HepG2 (cell line): ENCODE data around the gene ITK. TPM values are rescaled to one million over a fixed set of nuclear protein-coding genes. Genes with fewer than 3 reads are reported as not detected.

Source experiments
- ATAC-seq: fragments of 200-7000 bp; cut with Tn5 transposase; 3 replicates; pipeline ENCODE4 v1.9.1; 2020; ENCODE audit warnings: mild to moderate bottlenecking, moderate library complexity
- BruUV-seq: library from RNA; stranded (reverse); fragments of 400-500 nt; replicated peaks from 2 replicates; lab custom pipeline; 2021; lab: Mats Ljungman, UMichigan
- CTCF ChIA-PET: fragments of 300-600 bp; formaldehyde crosslinking; extraction: SDS; loops from one replicate; lab custom pipeline; 2021; ENCODE audit warnings: low total read pairs, inconsistent platforms, low intra/inter-chr PET ratio; lab: Yijun Ruan, JAX
- POLR2A ChIA-PET: fragments of 350-600 bp; sonication (Branson Sonifier 250); formaldehyde crosslinking; loops from one replicate; lab custom pipeline; 2020; ENCODE audit warnings: antibody characterized with exemption, inconsistent platforms; lab: Yijun Ruan, JAX
- DNase-seq: peaks from one replicate; pipeline ENCODE4 v3.0.0-alpha.2; 2015; ENCODE audit warnings: low spot score
- FAIRE-seq: peaks from 3 replicates; lab custom pipeline; 2011; peaks lifted over from hg19 to GRCh38; lab: Jason Lieb, UNC
- H2AFZ ChIP-seq: one replicate; pipeline ENCODE4 v1.6.1; 2011; ENCODE audit warnings: low read length, inconsistent platforms
- H3K27ac ChIP-seq: fragments of 300-600 bp; 3 replicates; pipeline ENCODE4 v1.8.0; 2011; ENCODE audit warnings: mixed run types, mild to moderate bottlenecking, mixed read lengths, low read length, inconsistent platforms; ENCODE audit not compliant: insufficient read depth; ENCODE audit errors: extremely low read length
- H3K27me3 ChIP-seq, 2 experiments: fragments of 200-600 bp in 1 of 2; 2 replicates in 1 of 2; 3 replicates in 1 of 2; pipeline versions ENCODE4 v1.6.0 to v1.8.0; 2011; ENCODE audit warnings: low read length in 2 of 2, mild to moderate bottlenecking in 2 of 2, moderate library complexity in 2 of 2, inconsistent platforms in 1 of 2; ENCODE audit not compliant: insufficient read depth in 2 of 2, control insufficient read depth in 1 of 2
- H3K36me3 ChIP-seq, 2 experiments: fragments of 200-600 bp in 1 of 2; replicated peaks in 1 of 2; 2 replicates in 1 of 2; 3 replicates in 1 of 2; pipeline versions ENCODE4 v1.5.1 to v1.8.0; 2011; ENCODE audit warnings: low read length in 2 of 2, inconsistent platforms in 1 of 2; ENCODE audit not compliant: insufficient read depth in 2 of 2, control insufficient read depth in 1 of 2
- H3K4me1 ChIP-seq: 2 replicates; pipeline ENCODE4 v1.5.1; 2012; ENCODE audit warnings: low read length, inconsistent platforms; ENCODE audit not compliant: insufficient read depth
- H3K4me2 ChIP-seq: 2 replicates; pipeline ENCODE4 v1.6.0; 2011; ENCODE audit warnings: low read depth, low read length, inconsistent platforms
- H3K4me3 ChIP-seq, 3 experiments: fragments of 200-600 bp in 1 of 3; sonication (generic), shearing (Covaris generic) in 1 of 3; replicated peaks in 1 of 3; 2 replicates each; pipeline ENCODE4 v1.5.1; 2011 to 2016; ENCODE audit warnings: low read length in 3 of 3, inconsistent platforms in 2 of 3, low read depth in 2 of 3, mild to moderate bottlenecking in 2 of 3, control low read depth in 1 of 3, mixed read lengths in 1 of 3; ENCODE audit not compliant: insufficient read depth in 1 of 3
- H3K79me2 ChIP-seq: one replicate; pipeline ENCODE4 v1.6.1; 2011; ENCODE audit warnings: low read length, inconsistent platforms; ENCODE audit not compliant: insufficient read depth
- H3K9ac ChIP-seq: 2 replicates; pipeline ENCODE4 v1.6.0; 2011; ENCODE audit warnings: mild to moderate bottlenecking, low read depth, low read length, inconsistent platforms; ENCODE audit not compliant: insufficient read depth
- H3K9me3 ChIP-seq: 2 replicates; pipeline ENCODE4 v1.5.1; 2012; ENCODE audit warnings: mild to moderate bottlenecking, low read length
- H4K20me1 ChIP-seq: 2 replicates; pipeline ENCODE4 v1.6.0; 2011; ENCODE audit warnings: inconsistent platforms, mild to moderate bottlenecking, low read length, moderate library complexity; ENCODE audit not compliant: insufficient read depth
- CCDC6 ChIP-seq: sonication (generic); formaldehyde crosslinking; IDR thresholded peaks from 2 replicates; pipeline ENCODE4 v1.8.1; 2022; ENCODE audit warnings: mild to moderate bottlenecking, missing genetic modification reagents, moderate library complexity
- CREBL2 ChIP-seq: sonication (generic); formaldehyde crosslinking; IDR thresholded peaks from 2 replicates; pipeline ENCODE4 v1.8.1; 2023; ENCODE audit warnings: missing genetic modification reagents, mild to moderate bottlenecking, borderline replicate concordance
- KDM3A ChIP-seq: IDR thresholded peaks from 2 replicates; pipeline ENCODE4 v1.6.1; 2018; ENCODE audit warnings: low read depth, missing compliant biosample characterization
- RFX3 ChIP-seq: IDR thresholded peaks from 2 replicates; pipeline ENCODE4 v1.6.1; 2016; ENCODE audit warnings: missing biosample characterization, missing genetic modification reagents
- SMARCC2 ChIP-seq: fragments of 450-650 bp; IDR thresholded peaks from 2 replicates; pipeline ENCODE4 v1.6.1; 2017; ENCODE audit warnings: antibody characterized with exemption, mild to moderate bottlenecking
- ZBTB37 ChIP-seq: sonication (generic); formaldehyde crosslinking; IDR thresholded peaks from 2 replicates; pipeline ENCODE4 v1.4.0; 2020; ENCODE audit warnings: mild to moderate bottlenecking, missing genetic modification reagents
- ZFP82 ChIP-seq: sonication (generic); formaldehyde crosslinking; IDR thresholded peaks from 2 replicates; pipeline ENCODE4 v1.5.1; 2020; ENCODE audit warnings: mild to moderate bottlenecking, missing genetic modification reagents, borderline replicate concordance
- ZNF546 ChIP-seq: sonication (generic); formaldehyde crosslinking; conservative IDR thresholded peaks from 2 replicates; pipeline ENCODE4 v1.8.1; 2023; ENCODE audit warnings: mild to moderate bottlenecking, missing genetic modification reagents
- in situ Hi-C: cut with HindIII; loops from 2 replicates; pipeline ENCODE4 v1.10.0; 2017; ENCODE audit warnings: low pct_unique_long_range_greater_than_20kb; ENCODE audit not compliant: extremely low pct_ligation_motif_present
- intact Hi-C: fragments of 100-400 bp; cut with micrococcal nuclease; formaldehyde crosslinking; loops from one replicate; pipeline ENCODE4 v1.10.0; 2022; ENCODE audit not compliant: unreplicated experiment
- polyA plus RNA-seq, 8 experiments: library from polyadenylated mRNA; depleted of rRNA in 3 of 8; stranded (reverse) in 7 of 8; unstranded in 1 of 8; fragments of >200 nt; fragmentation: Illumina TruSeq in 4 of 8; extraction: Trizol in 4 of 8; gene quantifications; 2 replicates each; pipeline versions ENCODE4 v1.2.1 to v1.2.3, GENCODE V29; 2011 to 2016; ENCODE audit warnings: low read depth in 4 of 8, missing spikeins in 1 of 8, mixed read lengths in 1 of 8; ENCODE audit not compliant: insufficient read depth in 1 of 8
- total RNA-seq, 5 experiments: library from RNA; depleted of rRNA; stranded (reverse); fragments of >200 nt; fragmentation: Illumina TruSeq; extraction: Trizol; gene quantifications; 2 replicates each; pipeline ENCODE4 v1.2.3, GENCODE V29; 2016; ENCODE audit warnings: low read depth in 1 of 5
- TF ChIP-seq, protein P1 (sequence below): sonication (generic); formaldehyde crosslinking; IDR thresholded peaks from 2 replicates; pipeline ENCODE4 v1.5.1; 2020; ENCODE audit warnings: mild to moderate bottlenecking, missing genetic modification reagents, borderline replicate concordance

ITK gene
- total and polyA plus RNA-seq, 2 of the 13 experiments (the other 11 are each of a cell fraction or from before 2014, with no cell fraction given), result 0.01 TPM; not detected in 1

DNA sequence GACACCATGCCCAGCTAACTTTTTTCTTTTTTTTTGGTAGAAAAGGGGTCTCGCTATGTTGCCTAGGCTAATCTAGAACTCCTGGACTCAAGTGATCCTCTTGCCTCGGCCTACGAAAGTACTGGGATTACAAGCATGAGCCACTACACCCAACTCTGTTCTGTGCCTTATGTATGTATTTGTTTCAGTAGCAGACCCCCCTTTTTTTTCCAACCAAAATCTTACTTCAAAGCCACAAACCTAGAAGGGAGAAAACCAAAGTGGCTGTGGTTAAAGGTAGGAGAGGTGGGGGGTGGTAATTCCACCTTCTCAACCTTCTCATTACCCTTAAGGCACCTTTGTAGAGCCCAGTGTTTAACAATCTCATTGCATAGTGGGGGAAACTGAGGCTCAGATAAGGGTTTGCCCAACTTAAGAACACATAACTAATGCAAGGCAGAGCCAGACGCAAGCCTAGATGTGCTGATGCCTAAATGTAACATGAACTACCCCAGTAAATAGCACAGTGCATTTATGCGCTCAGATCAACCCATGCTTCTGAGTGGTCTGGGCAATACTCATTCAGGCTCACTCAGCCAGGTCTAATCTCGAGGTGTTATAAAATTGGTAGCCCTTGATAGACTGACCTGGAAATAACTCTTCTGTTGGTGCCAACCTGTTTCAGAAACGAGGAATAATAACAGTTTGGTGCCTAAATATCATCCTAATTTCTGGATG is 33.0 kb downstream of the ITK start (continued):
- TF ChIP-seq ZFP82 (CRISPR knock-in tag), result no peak
- no peak for TF ChIP-seq CCDC6 (CRISPR knock-in tag)
- TF ChIP-seq ZNF546, result no peak
- no peak for TF ChIP-seq RFX3 (CRISPR knock-in tag)
- no peak for TF ChIP-seq SMARCC2
- TF ChIP-seq, protein P1, sequence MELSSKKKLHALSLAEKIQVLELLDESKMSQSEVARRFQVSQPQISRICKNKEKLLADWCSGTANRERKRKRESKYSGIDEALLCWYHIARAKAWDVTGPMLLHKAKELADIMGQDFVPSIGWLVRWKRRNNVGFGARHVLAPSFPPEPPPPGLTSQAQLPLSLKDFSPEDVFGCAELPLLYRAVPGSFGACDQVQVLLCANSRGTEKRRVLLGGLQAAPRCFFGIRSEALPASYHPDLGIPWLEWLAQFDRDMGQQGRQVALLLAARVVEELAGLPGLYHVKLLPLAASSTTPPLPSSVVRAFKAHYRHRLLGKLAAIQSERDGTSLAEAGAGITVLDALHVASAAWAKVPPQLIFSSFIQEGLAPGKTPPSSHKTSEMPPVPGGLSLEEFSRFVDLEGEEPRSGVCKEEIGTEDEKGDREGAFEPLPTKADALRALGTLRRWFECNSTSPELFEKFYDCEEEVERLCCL (CRISPR knock-in tag), result no peak
- TF ChIP-seq CREBL2 (CRISPR knock-in tag), result no peak
- TF ChIP-seq ZBTB37 (CRISPR knock-in tag), result no peak

DNA sequence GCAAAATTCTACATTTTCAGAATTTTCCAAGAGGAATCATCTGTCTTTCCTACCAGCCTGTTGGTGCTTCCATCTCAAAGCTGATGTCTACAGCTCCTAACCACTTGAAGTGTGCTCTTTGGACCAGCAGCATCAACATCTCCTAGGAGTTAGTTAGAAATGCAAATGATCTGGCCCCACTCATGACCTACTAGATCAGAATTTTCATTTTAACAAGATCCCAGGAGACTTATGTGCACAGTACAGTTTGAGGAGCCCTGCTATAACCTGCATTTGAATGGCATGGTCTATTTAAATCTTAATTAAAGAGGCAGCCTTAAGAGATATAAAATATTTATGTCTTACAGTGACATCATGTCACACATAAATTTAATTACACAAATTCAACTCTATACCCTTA is 33.8 kb downstream of the ITK start:
- no peak overlapping the region for H3K4me3 ChIP-seq
- H3K36me3 ChIP-seq, result no peaks in the 10 kb centered on the region
- H4K20me1 ChIP-seq, result no peaks in the 10 kb centered on the region
- in situ Hi-C loops, result no loop called here
- no peaks in the 10 kb centered on the region for H3K4me1 ChIP-seq
- ChIA-PET POLR2A (no interaction called here), CTCF (no interaction called here)
- H3K79me2 ChIP-seq, result no peaks in the 10 kb centered on the region
- H3K9me3 ChIP-seq, result no peaks in the 10 kb centered on the region
- FAIRE-seq (no peak), DNase-seq (no peak), ATAC-seq (no peak)
- intact Hi-C loops, result no loop called here
- TF ChIP-seq KDM3A, result no peak
- H3K9ac ChIP-seq, result no peak overlapping the region
- no TSS peak for BruUV-seq
- H3K27me3 ChIP-seq, result peaks cover 0 to 1% of the 10 kb centered on the region in 2 experiments; a peak in 1 of 5 replicates
- no peak overlapping the region for H2AFZ ChIP-seq
- H3K27ac ChIP-seq, result no peak overlapping the region
- H3K4me2 ChIP-seq, result no peak overlapping the region
